Vagina (tissue), 2 donors: ENCODE measurements around the gene PPEF1. TPM values are rescaled to one million over a fixed set of nuclear protein-coding genes. Genes with fewer than 3 reads are reported as not detected.

Source experiments
- DNase-seq, 2 donors: peaks; one replicate each; pipeline ENCODE4 v3.0.0-alpha.2; 2017; ENCODE audit errors: extremely low spot score in 2 of 2
- H3K27ac ChIP-seq: fragments of 200-600 bp; sonication (generic); one replicate; pipeline ENCODE4 v1.5.1; 2019
- H3K27me3 ChIP-seq: fragments of 200-600 bp; sonication (generic); one replicate; pipeline ENCODE4 v1.5.1; 2019
- H3K36me3 ChIP-seq, 2 donors: fragments of 200-600 bp; sonication (generic); one replicate each; pipeline ENCODE4 v1.5.1; 2017 to 2019
- H3K4me1 ChIP-seq: fragments of 200-600 bp; sonication (generic); one replicate; pipeline ENCODE4 v1.5.1; 2019
- H3K4me3 ChIP-seq, 2 donors: fragments of 200-600 bp; sonication (generic); 1 replicate in 1 of 2; 2 replicates in 1 of 2; pipeline ENCODE4 v1.5.1; 2016 to 2019
- H3K9me3 ChIP-seq: fragments of 200-600 bp; sonication (generic); one replicate; pipeline ENCODE4 v1.5.1; 2019
- CTCF ChIP-seq, 3 experiments: fragments of 450-650 bp in 2 of 3; fragments of 200-600 bp in 1 of 3; sonication (generic) in 1 of 3; IDR thresholded peaks; one replicate each; pipeline ENCODE4 v1.5.1; 2017 to 2019; ENCODE audit warnings: antibody characterized with exemption in 3 of 3, mild to moderate bottlenecking in 2 of 3, moderate library complexity in 2 of 3
- POLR2A ChIP-seq, 2 donors: fragments of 450-650 bp; IDR thresholded peaks; one replicate each; pipeline ENCODE4 v1.6.1; 2017; ENCODE audit warnings: antibody characterized with exemption in 2 of 2, mild to moderate bottlenecking in 2 of 2, moderate library complexity in 2 of 2
- POLR2AphosphoS5 ChIP-seq, 2 donors: sonication (generic); formaldehyde crosslinking; IDR thresholded peaks; one replicate each; pipeline ENCODE4 v1.9.0; 2017; ENCODE audit warnings: antibody characterized with exemption in 2 of 2, mild to moderate bottlenecking in 2 of 2, low read depth in 1 of 2; ENCODE audit not compliant: insufficient read depth in 1 of 2
- intact Hi-C: fragments of 100-400 bp; cut with DNase I; formaldehyde crosslinking; loops from one replicate; pipeline ENCODE4 v1.15.1; 2023
- total RNA-seq: library from RNA; depleted of rRNA; stranded (reverse); fragments of >200 nt; gene quantifications from one replicate; pipeline ENCODE4 v1.2.3, GENCODE V29; 2016

The PPEF1 gene
- total RNA-seq, 1 donor from 2014 or later: not detected

GRCh38 chrX:18769812-18770573 lies 62.5 kb downstream of the PPEF1 start:
- no peak for DNase-seq
- TF ChIP-seq CTCF (IDR thresholded peaks at IDR 0.05) (no peak), POLR2A (IDR thresholded peaks at IDR 0.05) (no peak), POLR2AphosphoS5 (IDR thresholded peaks at IDR 0.05; ENCODE audit: insufficient read depth in 1 of 2, low read depth in 1 of 2) (no peak)

GRCh38 chrX:18789916-18790315 lies 82.5 kb downstream of the PPEF1 start:
- TF ChIP-seq CTCF (IDR thresholded peaks at IDR 0.05): no peak
- TF ChIP-seq POLR2A (IDR thresholded peaks at IDR 0.05): no peak
- no peak for TF ChIP-seq POLR2AphosphoS5 (IDR thresholded peaks at IDR 0.05; ENCODE audit: insufficient read depth in 1 of 2, low read depth in 1 of 2)
- Histone ChIP-seq H3K36me3 (no peaks in the 10 kb centered on the region), H3K4me1 (no peaks in the 10 kb centered on the region), H3K27me3 (no peaks in the 10 kb centered on the region), H3K4me3 (no peak overlapping the region), H3K27ac (no peak overlapping the region), H3K9me3 (no peaks in the 10 kb centered on the region)
- intact Hi-C loops: no loop called here
- DNase-seq: no peak

More at GRCh38 chrX:18769812-18770573, 62.5 kb downstream of the PPEF1 start:
- Histone ChIP-seq H3K4me1 (no peaks in the 10 kb centered on the region), H3K36me3 (no peaks in the 10 kb centered on the region), H3K27me3 (no peaks in the 10 kb centered on the region), H3K9me3 (no peaks in the 10 kb centered on the region), H3K4me3 (no peak overlapping the region), H3K27ac (no peak overlapping the region)
- intact Hi-C loops: no loop called here

- Histone ChIP-seq H3K9me3 (no peaks in the 10 kb centered on the region), H3K4me3 (no peak overlapping the region), H3K27me3 (no peaks in the 10 kb centered on the region), H3K4me1 (no peaks in the 10 kb centered on the region), H3K27ac (no peak overlapping the region), H3K36me3 (no peaks in the 10 kb centered on the region)
- no peak for DNase-seq
- TF ChIP-seq POLR2A (IDR thresholded peaks at IDR 0.05) (no peak), POLR2AphosphoS5 (IDR thresholded peaks at IDR 0.05; ENCODE audit: insufficient read depth in 1 of 2, low read depth in 1 of 2) (no peak), CTCF (IDR thresholded peaks at IDR 0.05) (no peak)
- intact Hi-C loops: no loop called here
Observed at GRCh38 chrX:18792828-18793227, 85.4 kb downstream of the PPEF1 start.

- Histone ChIP-seq H3K36me3 (no peaks in the 10 kb centered on the region), H3K4me1 (no peaks in the 10 kb centered on the region), H3K4me3 (no peak overlapping the region), H3K27ac (no peak overlapping the region), H3K9me3 (no peaks in the 10 kb centered on the region), H3K27me3 (no peaks in the 10 kb centered on the region)
- no peak for DNase-seq
- no peak for TF ChIP-seq POLR2A (IDR thresholded peaks at IDR 0.05)
- no peak for TF ChIP-seq POLR2AphosphoS5 (IDR thresholded peaks at IDR 0.05; ENCODE audit: insufficient read depth in 1 of 2, low read depth in 1 of 2)
- TF ChIP-seq CTCF (IDR thresholded peaks at IDR 0.05): no peak
- intact Hi-C loops: no loop called here
Observed at GRCh38 chrX:18793601-18794089, 86.2 kb downstream of the PPEF1 start.

GRCh38 chrX:18797141-18797540 lies 89.7 kb downstream of the PPEF1 start:
- Histone ChIP-seq H3K4me1 (no peaks in the 10 kb centered on the region), H3K9me3 (no peaks in the 10 kb centered on the region), H3K27ac (no peak overlapping the region), H3K27me3 (no peaks in the 10 kb centered on the region), H3K4me3 (no peak overlapping the region), H3K36me3 (no peaks in the 10 kb centered on the region)
- no peak for DNase-seq
- TF ChIP-seq POLR2AphosphoS5 (IDR thresholded peaks at IDR 0.05; ENCODE audit: insufficient read depth in 1 of 2, low read depth in 1 of 2) (no peak), CTCF (IDR thresholded peaks at IDR 0.05) (no peak), POLR2A (IDR thresholded peaks at IDR 0.05) (no peak)
- intact Hi-C loops: no loop called here
